GM12865 (cell line): ENCODE data around the gene PLEKHG5.

Experiments used
- DNase-seq: peaks from one replicate; pipeline ENCODE4 v3.0.0; 2010; ENCODE audit warnings: low read depth
- H3K4me3 ChIP-seq: 2 replicates; pipeline ENCODE4 v1.5.1; 2011; ENCODE audit warnings: mild to moderate bottlenecking, low read depth, low read length, control low read depth
- TF ChIP-seq, protein P1 (sequence below): IDR thresholded peaks from 2 replicates; pipeline ENCODE4 v1.5.1; 2011; ENCODE audit warnings: low read length, control low read depth, low read depth, inconsistent platforms; ENCODE audit not compliant: insufficient read depth; ENCODE audit errors: missing control alignments

PLEKHG5 gene

GRCh38 chr1:6503884-6504602 is 12.6 kb upstream of the PLEKHG5 start:
- TF ChIP-seq, protein P1, sequence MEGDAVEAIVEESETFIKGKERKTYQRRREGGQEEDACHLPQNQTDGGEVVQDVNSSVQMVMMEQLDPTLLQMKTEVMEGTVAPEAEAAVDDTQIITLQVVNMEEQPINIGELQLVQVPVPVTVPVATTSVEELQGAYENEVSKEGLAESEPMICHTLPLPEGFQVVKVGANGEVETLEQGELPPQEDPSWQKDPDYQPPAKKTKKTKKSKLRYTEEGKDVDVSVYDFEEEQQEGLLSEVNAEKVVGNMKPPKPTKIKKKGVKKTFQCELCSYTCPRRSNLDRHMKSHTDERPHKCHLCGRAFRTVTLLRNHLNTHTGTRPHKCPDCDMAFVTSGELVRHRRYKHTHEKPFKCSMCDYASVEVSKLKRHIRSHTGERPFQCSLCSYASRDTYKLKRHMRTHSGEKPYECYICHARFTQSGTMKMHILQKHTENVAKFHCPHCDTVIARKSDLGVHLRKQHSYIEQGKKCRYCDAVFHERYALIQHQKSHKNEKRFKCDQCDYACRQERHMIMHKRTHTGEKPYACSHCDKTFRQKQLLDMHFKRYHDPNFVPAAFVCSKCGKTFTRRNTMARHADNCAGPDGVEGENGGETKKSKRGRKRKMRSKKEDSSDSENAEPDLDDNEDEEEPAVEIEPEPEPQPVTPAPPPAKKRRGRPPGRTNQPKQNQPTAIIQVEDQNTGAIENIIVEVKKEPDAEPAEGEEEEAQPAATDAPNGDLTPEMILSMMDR = no peak
- no peak overlapping the region for H3K4me3 ChIP-seq
- no peak for DNase-seq

DNA sequence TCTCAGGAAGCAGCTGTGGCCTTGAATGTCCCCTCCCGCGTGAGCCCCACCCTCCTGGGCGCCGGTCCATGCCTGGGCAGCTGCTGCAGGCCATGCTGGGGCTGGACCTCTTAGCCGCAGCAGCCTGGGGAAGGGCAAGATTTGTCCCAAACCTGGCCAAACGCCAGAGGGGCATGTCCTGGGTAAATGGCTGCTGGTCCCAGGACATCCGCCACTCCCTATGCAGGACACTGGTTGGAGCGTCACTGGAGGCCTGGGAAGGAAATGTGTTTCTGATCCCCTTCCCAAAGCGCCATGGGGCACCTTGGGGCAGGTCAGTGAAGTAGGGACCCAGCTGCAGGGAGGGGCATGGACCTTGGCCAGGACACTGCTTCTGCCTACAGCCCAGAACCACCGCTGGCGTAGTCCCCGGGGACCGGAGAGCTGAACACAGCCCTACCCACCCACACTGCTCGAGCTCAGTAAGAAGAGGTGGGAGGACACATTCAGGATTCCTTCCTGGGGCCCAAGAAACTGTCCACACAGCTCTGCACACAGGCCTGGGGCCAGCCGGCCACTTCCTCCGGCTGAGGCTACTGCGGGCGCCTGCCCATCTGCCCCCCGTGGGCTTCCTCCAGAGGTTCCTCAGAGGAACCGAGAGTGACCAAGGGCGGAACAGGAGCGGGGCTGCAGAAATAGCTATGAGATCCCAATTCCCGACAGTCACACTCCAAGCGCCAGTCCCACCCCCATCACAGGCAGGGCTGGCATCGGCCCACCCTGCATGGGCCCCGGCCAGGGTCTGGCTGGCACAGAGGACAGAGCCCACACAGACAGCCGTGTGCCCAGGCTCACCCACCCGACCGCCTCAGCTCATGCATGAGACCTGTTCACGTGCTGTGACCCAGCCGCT is 10.8 kb upstream of the PLEKHG5 start:
- DNase-seq = no peak
- TF ChIP-seq, protein P1 = no peak
- H3K4me3 ChIP-seq = no peak overlapping the region

DNA sequence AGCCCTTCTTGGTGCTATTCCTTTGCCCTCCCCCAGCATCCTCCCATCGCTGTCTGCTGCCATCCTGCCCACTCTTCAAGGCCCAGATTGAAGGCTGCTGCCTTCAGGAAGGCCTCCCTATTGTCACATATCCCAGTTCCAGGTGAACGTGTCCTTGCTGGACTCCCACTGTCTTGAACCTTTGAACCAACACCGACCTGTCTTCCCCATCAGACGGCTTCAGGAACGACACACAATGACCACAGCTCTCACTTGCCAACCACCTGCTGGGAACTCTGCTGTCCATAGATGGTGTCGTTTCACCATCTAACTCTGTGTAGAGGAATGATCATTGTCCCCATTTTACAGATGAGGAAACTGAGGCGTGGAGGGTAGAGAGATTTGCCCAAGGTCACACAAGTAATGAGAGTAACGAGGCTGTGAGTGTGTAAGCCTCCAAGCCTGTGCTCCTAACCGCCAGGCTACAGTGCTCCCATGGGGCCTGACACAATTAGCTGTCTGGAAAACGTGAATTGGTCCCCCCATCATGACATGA is 9.9 kb upstream of the PLEKHG5 start:
- no peak for DNase-seq
- no peak overlapping the region for H3K4me3 ChIP-seq
- TF ChIP-seq, protein P1 = no peak

- TF ChIP-seq, protein P1 = no peak
- no peak for DNase-seq
- H3K4me3 ChIP-seq = no peak overlapping the region
Observed at GRCh38 chr1:6500544-6501278, 9.2 kb upstream of the PLEKHG5 start.

DNA sequence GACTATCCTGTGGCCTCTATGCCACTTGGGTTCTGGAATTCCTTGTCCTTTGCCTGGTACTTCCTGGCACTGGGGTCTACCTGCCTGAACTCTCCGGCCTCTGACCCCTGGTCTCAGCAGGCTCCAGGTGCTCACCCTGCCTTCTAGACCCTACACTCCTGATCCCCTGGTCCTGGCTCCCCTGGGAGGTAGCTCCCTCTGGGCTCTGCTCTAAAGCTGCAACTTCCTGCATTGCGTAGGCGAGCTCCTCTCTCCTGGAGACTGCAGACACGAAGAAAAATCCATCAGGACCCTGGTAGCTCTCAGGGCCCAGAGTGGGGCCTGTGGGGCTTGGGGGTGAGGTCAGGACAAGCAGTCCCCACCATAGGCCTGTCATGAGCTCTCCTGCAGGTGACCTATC is 7.8 kb upstream of the PLEKHG5 start:
- no peak for DNase-seq
- no peak overlapping the region for H3K4me3 ChIP-seq
- TF ChIP-seq, protein P1 = no peak

DNA sequence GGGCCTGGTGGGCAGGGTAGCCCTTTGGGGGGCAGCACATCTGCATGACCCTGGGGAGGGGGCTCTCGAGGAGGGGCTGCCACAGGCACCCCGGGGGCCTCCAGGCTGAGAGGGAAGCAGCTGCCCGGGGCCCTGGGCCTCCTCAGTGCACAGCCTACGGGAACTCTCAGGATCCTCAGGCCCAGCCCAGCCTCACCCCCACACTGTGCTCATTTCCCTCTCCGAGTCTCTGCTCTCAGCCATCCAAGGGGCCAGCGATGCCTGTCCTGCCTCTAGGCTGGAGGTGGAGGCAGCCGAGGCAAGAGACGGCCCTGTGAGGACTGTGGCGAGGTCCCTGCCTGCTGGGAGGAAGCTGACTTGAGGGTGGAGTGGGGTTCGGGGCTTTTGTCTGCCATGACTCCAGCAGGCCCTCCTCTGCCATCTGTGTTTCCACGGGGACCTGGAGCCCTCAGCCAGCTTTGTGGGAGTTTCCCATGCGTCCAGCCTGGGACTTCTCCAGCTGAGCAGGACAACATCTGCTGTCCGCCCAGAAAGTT is 7.2 kb upstream of the PLEKHG5 start:
- no peak overlapping the region for H3K4me3 ChIP-seq
- no peak for DNase-seq
- TF ChIP-seq, protein P1 = no peak
